ENCODE results near the gene TNS2.

Gene TNS2

DNA sequence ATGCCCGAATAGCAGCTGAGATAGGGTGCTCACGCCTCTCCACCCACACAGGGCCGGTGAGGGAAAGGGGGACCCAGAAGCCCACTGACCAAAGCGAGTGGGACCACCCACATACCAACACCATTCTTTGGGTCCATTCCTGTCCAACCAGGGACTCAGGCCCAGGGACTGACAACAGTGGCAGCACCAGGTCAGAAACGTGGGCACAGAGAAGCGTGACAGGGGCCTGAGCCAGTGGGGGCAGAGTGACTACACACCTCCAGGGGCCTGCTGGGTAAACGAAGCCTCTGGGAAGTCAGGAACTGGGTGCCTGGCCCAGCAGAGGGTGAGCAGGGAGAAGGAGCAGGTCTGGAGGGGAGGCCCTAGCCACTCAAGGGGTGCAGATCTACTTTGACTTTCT is 15.6 kb downstream of the TNS2 start:
- intact Hi-C loops (cut with DNase I): loop anchor here (5.0 kb wide), 2 partner anchors 117 to 132 kb away; partner anchors contain the start of genes CSAD and ZNF740
- DNase-seq: peak in 3 of 10 donors; percentile 50 to 65 (median 58)

DNA sequence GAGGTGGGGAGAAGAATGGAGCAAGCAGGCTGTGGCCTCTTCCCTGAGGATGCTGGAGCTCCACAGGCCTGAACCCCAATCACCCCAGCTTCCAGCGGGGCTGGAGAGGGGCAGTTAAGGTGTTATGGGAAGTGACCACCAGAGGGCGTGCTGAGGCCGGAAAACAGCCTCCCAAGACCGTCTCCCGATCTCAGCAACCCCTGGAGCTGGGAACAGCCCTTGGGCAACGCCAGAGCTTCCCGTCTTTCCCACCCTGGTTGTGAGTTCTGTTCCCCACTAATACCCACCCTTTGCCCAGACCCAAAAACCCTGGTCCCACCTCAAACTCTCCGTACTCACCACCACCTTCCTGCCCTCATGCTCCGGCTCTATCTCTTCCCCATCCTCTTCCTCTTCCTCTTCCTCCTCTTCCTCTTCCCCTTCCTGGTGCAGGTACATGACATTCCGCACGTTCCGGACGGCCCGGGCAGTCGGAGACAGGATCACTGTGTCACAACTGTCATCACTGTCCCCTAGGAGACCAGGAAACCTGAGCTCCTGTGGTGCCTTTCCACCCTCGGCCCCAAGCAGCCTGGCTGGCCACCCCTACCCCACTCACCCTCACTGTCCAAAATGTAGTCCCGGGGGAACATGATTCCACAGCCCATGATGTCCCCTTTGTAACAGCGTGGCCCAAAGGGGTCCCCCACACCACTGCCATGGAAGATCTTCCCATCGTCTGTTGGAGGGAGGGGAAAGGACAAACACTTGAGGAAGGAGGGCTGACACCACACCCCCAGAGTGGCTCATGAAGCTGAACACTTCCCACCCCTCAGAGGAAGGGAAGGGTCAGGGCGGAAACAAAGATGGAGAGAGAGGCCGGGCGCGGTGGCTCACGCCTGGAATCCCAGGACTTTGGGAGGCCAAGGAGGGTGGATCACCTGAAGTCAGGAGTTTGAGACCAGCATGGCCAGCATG is 16.4 kb downstream of the TNS2 start:
- peak in 9 of 10 donors; percentile 65 to 96 (median 81) for DNase-seq
- intact Hi-C loops (cut with DNase I): loop anchor here (1.0 to 5.0 kb wide), 3 partner anchors 33 to 131 kb away; partner anchors contain the start of genes CSAD and ZNF740

DNA sequence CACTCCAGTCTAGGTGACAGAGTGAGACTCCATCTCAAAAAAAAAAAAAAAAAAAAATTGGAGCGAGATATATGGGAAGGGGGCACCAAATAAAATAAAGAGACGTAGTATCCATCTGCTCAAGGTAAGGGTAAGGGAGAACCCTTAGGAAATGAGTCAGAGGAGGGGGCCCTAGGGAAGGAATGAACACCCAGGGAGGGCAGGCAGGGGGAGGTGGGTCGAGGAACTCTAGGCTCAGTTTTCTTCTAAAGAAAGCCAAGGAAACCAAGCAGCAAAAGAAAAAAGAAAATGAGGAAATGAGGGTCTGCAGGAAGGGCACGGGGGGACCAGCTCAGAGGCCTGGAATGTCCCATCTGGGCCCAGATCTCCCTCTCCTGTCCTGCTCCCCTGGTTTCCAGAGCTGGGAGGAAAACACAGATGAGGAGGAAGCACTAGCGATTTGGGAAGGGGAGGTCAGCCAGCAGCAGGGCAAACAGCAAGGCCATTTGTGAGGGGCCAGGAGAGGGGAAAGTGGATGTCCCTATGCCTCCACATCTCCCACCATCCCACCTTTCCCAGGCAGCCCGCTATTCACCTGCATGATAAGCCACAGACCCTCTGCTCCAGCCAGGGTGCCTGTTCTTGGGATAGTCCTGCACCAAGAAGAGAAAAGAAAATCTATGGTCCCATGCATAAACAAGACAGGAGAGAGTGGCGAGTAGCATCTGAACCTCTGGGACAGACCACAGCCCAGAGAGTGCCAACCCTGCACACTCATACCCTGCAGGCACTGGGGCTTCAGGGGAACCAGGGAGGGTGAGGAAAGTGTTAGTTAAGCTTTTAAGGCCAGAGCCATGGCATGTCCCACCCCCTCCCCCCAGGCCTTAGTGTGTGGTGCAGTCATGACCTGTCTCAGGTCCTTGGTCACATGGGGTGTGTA is 17.5 kb downstream of the TNS2 start:
- DNase-seq: peak in 2 of 10 donors; percentile 4 to 70
- intact Hi-C loops (cut with DNase I): loop anchor here (5.0 kb wide), 2 partner anchors 115 to 130 kb away; partner anchors contain the start of genes CSAD and ZNF740

DNA sequence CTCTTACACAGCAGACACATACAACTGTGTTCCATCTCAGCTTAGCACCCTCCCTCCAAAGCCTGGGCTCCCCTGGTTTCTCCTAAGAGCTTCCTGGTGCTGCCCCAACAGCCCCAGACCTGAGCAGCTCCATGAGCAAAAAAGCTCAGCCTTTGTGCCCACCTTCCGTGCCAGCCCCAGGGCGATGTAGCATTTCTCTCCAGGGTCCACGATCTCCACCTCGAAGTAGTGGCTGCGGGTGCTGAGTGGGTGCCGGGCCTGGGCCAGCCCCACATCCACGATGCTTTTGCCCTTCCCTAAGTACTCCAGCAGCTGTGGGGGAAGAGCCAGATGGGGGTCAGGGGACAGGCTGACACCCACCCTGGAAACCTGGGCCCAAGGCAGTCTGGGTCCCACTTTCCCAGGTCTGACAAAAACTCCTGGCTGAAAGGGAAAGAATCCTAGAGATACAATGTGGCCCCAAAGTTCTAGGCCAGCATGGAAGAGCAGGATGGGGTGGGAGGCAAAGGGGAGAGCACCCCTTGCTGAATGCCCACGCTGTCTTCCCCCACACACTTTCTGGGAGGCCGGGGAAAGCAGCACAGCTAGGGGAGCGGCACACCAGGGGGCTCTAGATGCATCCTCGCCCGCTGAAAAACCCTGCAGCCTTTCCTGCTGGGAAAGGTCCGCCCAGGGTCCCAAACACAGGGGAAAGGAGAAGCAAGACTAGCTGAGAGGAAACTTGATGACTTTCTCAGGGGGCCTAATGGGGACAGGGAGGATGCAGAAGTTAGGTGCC is 18.3 kb downstream of the TNS2 start:
- intact Hi-C loops (cut with DNase I): loop anchor here (5.0 kb wide), 2 partner anchors 114 to 129 kb away; partner anchors contain the start of genes CSAD and ZNF740
- DNase-seq: peak in 3 of 10 donors; percentile 46 to 63 (median 55)

DNA sequence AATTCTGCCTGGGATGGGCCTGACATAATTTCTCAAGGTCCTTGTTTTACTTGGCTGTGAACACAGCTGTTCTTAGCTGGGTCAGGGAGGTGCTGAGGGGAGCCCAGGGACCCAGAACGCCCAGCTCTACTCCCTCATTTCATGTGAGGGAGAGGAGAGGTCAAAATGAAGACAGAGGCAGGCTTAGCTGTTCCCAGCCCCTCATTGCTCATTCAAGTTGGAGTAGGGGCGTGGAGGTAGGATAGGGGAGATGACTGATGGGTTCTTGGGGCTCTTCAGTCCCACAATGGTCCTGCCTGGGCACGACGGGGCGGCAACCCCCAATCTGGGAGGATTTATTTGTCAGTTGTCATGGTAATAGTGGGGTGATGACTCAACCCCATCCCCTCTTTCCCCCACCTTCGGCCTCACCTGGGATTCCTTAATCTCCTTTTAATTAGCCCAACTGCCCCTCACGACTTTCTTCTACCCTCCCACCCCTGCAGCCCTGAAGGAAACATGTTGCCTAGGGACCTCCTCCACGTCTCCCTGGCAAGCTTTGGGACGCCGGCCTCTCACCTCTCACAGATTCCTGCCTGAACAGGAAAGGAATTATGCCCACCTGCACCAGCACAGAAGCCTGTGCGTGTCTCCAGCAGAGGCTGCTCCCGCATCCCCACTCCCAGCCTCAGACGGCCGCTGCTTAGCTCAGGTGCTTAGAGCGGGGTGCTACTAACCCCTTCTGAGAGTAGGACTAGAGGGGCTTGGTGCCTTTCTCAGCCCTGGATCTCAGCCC is 19.1 kb downstream of the TNS2 start:
- DNase-seq: peak in 3 of 10 donors; percentile 47 to 62 (median 50)
- intact Hi-C loops (cut with DNase I): loop anchor here (5.0 kb wide), 2 partner anchors 113 to 128 kb away; partner anchors contain the start of genes CSAD and ZNF740

DNA sequence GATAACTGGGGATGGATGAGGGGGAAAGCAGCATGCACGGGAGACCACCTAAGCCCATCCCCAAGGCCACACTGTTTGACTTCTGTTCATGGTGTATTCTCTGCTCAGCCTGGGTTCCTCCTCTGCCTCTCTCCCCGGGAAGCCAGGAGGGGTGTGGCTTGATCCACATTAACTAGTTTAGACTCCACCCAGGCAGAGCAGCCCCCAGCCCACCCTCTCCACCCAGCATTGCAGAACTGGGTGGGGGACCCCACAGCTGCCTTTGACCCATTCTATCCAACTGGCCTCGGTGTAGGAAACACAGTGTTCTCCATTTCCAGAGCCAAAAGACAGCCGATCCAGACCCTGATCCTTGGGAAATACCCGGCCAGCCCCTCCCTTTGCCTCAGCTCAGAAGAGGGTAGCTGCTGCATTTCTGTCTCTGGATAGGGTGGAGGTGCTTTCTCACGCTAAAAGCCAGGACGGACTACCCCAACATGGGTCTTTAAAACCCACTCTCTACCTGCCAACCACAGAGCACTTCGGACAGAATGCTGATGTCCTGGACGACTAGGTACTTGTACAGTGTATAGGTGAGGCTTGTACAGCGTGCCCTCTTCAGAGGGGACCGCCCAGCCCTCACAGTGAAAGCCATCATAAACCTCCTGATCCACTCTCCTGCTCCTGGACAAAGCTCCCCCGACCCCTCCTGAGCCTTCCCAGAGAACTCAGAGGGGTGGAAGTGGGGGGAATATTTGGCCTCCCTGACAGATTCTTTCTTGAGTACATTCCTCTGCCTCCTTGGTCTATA is 20.0 kb downstream of the TNS2 start:
- intact Hi-C loops (cut with DNase I): loop anchor here (5.0 kb wide), 2 partner anchors 112 to 127 kb away; partner anchors contain the start of genes CSAD and ZNF740
- peak in 2 of 10 donors; percentile 33 to 55 for DNase-seq

DNA sequence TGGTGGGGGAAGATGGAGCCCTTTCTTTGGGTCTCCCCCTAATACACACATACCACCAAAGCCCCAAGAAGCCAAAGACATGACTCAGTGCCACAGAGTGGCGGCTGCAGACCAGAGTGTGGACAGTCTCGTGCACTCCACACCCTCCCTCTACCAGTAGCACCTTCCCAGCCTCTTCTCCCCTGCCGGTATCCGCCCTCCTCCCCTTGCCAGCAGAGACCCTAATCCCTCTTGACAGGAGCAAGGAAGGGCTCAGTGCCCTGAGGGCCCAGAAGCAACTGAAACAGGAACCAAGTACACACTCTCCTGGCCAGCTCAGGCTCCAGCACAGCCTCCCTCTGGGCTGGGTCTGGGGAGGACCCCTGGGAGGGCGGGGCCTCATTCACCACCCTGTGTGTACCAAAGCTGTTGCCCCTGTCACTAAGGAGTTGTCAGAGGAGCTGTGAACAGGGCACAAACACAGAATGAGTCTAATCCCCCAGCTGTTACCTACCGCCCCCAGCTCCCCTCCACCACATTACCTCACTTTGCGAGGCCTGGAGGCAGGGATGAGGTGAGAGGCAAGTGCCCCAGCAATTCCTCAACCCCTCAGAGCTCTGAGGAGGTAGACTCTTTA is 21.1 kb downstream of the TNS2 start:
- intact Hi-C loops (cut with DNase I): no loop called here
- peak in 1 of 10 donors; percentile 53 for DNase-seq

DNA sequence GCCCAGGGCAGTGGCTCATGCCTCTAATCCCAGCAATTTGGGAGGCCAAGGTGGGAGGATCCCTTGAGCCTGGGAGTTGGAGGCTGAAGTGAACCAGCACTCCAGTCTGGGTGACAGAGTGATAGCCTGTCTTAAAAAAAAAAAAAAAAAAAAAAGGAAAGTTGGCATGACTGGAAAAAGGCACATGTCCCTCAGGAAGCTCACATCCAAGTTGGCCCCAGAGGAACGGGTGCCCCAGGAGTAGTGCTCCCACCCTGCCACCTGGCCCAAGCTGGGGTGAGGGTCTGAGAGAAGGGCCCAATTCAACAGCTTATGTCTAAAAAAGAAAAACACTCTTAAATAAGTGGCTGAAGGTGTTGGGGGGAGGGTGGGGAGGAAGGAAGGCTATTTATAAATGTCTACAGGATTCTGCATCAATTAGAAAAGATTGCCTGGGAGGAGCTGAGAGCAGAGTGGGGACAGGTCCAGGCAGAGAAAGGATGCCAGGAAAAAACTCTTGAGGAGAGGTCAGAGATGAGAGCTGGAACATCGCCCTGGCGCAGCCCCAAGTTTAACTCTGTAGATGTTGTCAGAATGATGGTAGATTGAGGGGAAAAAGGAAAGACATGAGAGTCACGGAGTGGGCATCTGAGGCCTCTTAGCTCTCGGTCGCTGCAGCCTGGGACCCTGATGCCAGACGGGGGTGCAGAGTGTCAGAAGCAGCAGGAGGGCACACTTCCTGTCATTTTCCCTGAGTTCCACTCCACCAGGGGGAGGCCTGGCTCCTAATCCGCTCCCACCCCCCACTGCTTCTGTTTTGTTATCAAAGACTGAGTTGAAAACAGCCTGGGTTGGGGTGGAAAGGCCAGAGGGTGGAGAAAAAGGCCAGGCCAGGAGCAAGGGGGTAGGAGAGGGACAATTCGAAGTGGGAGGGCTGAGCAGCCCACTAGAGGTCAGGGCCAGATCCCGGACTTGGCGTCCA is 22.0 kb downstream of the TNS2 start:
- peak in 1 of 10 donors; percentile 74 for DNase-seq
- intact Hi-C loops (cut with DNase I): no loop called here

DNA sequence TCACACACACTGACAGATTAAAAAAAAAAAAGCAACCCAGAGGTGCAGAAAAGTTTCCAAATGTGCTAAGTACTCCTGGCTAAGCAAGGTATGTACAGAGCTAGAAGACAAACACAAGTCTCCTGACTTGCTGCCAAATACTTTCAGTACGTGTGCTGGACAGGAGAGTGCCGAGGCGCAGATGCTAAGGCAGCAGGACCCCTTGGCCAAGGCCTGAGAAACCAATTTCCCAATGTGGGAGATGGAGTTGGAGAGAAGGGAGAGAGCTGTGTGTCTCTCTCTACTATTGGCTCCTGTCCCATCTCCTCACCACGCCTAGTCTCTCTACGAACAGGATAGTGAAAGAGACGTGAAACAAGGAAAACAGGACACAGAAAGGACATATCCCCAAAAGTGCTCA is 24.0 kb downstream of the TNS2 start:
- DNase-seq: peak in 1 of 10 donors; percentile 43
- intact Hi-C loops (cut with DNase I): no loop called here

DNA sequence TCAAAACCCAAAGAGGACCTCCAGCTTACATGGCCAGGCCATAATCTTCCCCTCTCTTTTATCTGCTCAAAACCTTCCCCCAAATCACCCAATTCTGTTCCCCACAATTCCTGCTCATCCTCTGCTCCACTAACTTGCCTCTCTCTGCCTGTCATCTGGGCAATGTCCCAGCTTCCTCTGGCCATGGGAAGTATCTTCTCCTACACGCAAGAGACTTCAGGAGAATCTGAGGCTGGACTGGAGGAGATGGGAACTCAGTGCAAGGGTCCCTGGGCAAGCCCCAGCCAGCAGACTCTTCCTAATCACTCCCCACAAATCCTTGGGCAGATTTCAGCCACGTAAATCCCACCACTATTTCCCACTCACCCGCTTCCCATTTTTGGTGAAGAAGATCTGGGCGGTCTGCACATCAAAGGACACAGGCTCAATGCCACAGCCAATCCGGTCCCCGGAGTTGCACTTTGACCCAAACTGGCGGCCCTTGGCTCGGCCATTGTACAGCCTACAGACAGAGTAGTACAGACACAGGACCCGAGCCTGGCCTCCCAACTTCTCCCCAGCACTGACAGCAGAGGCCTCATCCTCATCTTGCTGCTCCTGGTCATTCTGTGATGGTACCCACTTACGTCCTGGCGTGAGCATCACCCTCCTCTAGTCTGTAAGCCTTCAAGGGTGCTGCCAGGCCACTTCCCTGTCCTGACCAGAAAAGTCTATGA is 24.6 kb downstream of the TNS2 start:
- DNase-seq: peak in 1 of 10 donors; percentile 53
- intact Hi-C loops (cut with DNase I): no loop called here

DNA sequence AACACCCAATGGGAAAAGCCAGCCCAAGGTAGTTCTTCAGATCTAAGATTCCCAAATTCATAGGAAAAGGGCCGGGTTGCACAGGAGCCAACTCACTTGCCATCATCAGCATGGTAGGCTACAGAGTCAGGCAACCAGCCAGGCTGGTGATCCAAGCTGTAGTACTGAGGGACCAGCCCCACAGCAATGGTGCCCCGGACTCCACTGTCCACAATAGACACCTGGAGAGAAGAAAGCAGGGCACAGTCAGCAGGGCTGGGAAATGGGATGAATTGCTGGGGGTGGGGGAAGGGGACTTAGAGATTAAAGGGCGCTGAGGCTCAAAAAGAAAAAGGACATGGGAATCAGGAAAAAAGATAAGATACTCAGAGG is 25.1 kb downstream of the TNS2 start:
- intact Hi-C loops (cut with DNase I): no loop called here
- DNase-seq: peak in 1 of 10 donors; percentile 34

DNA sequence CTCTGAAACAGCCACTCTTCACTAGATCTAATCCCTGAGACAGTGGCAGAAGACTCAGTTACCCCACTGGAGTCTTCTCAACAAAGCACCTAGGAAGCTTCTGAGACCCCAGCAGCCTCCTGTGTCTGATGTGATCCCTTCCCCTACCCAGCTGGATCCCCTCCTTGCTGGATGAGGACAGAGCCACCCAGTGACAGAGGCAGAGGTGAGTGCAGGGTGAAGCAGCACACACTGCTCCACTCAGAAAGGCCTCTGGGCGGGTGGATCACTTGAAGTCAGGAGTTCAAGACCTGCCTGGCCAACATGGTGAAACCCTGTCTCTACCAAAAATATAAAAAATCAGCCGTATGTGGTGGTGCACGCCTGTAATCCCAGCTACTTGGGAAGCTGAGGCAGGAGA is 26.6 kb downstream of the TNS2 start:
- DNase-seq: no peak
- intact Hi-C loops (cut with DNase I): no loop called here

DNA sequence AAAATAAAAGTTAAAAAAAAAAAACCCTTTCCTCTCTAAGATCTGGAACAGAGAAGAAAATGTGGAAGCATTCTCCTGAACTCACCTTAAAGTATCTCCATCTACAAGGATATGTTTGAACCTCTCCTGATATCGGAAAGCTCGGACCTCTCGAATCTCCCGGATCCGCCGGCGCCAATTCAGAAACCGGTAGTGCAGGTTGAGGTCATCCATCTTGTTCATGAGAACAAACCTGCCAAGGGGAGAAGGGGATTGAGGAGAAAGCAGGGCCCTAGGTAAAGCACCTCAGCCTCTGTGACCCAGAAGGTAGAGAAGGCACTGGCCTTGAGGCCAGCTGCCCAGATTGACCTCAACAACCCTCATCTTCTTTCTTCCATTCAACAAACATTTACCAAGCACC is 27.2 kb downstream of the TNS2 start:
- DNase-seq: peak in 1 of 10 donors; percentile 62
- intact Hi-C loops (cut with DNase I): no loop called here

DNA sequence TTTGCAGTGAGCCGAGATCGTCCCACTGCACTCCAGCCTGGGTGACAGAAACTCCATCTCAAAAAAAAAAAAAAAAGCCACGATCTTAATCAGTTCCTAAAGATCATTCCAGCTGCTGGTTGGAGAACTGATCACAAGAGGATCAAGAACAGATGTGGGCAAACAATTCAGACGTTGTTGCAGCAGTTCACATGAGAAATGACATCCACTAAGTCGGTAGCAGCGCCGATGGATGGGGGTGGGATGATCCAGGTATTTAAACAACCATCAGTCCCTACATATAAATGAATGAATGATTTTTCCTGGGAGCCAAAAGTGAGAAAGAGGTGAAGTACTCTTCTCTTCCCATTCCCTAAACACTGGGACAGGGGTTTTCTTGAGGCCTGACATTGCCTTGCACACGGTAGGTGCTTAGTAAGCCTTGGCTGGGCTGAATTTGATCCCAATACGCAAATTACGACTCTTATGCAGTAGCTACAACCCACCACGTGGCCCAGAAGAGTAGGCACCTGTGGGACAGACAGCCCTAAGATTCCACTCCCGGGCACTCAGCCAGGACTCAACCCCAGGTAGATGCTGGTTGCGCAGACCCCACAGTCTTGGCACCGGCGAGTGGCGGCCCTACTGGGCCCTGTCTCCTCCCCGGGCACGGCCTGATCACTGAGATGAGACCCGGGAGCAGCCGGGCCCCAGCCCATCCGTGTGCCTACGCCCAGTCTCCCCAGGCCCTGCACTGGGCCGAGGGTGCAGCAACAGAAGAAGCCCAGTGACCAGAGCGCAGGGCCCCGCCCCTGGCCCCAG is 28.8 kb downstream of the TNS2 start:
- peak in 1 of 10 donors; percentile 9 for DNase-seq
- intact Hi-C loops (cut with DNase I): no loop called here

All from posterior cingulate gyrus (tissue), 11 donors.